Measurements from ENCODE around the gene IL5. TPM values are rescaled to one million over a fixed set of nuclear protein-coding genes. Genes with fewer than 3 reads are reported as not detected.

IL5 gene
- total RNA-seq, 6 experiments from 2014 or later, result not detected

- TF ChIP-seq CTCF (IDR thresholded peaks at IDR 0.05), result no peak
- peaks cover 23% of the 10 kb centered on the region for H3K9me3 Mint-ChIP-seq
- H3K4me1 Mint-ChIP-seq (ENCODE audit: low read depth), result peaks cover 40% of the 10 kb centered on the region
- peak; percentile 89 for DNase-seq
- peak overlapping the region; percentile 1 for H3K27ac Mint-ChIP-seq
- H3K27me3 Mint-ChIP-seq (ENCODE audit: insufficient read depth), result peaks cover 5% of the 10 kb centered on the region
- H3K36me3 Mint-ChIP-seq (ENCODE audit: low read depth), result peaks cover 9% of the 10 kb centered on the region
- H3K4me3 Mint-ChIP-seq, result no peak overlapping the region
These were observed 33.2 kb downstream of the IL5 start for GRCh38 chr5:132510076-132510475.

- peak; percentile 79 for TF ChIP-seq CTCF (IDR thresholded peaks at IDR 0.05)
- Mint-ChIP-seq H3K4me3 (peak overlapping the region; percentile 74), H3K36me3 (ENCODE audit: low read depth) (no peaks in the 10 kb centered on the region), H3K27me3 (ENCODE audit: insufficient read depth) (no peaks in the 10 kb centered on the region; the same call in 1 of the 2 replicates), H3K9me3 (no peaks in the 10 kb centered on the region; the same call in 1 of the 2 replicates), H3K27ac (peak overlapping the region; percentile 94), H3K4me1 (ENCODE audit: low read depth) (peaks cover 56% of the 10 kb centered on the region)
- peak; percentile 93 for DNase-seq
These were observed 37.1 kb downstream of the IL5 start for GRCh38 chr5:132506094-132506692.

- peak overlapping the region; percentile 74 for H3K4me3 Mint-ChIP-seq
- no peak for DNase-seq
- no peaks in the 10 kb centered on the region; the same call in 1 of the 2 replicates for H3K27me3 Mint-ChIP-seq (ENCODE audit: insufficient read depth)
- H3K27ac Mint-ChIP-seq, result peak overlapping the region; percentile 94
- TF ChIP-seq CTCF (IDR thresholded peaks at IDR 0.05), result no peak
- no peaks in the 10 kb centered on the region for H3K36me3 Mint-ChIP-seq (ENCODE audit: low read depth)
- peaks cover 56% of the 10 kb centered on the region for H3K4me1 Mint-ChIP-seq (ENCODE audit: low read depth)
- H3K9me3 Mint-ChIP-seq, result no peaks in the 10 kb centered on the region; the same call in 1 of the 2 replicates
These were observed 37.7 kb downstream of the IL5 start for GRCh38 chr5:132505641-132506040.

GRCh38 chr5:132504746-132505145 is 38.6 kb downstream of the IL5 start:
- Mint-ChIP-seq H3K9me3 (no peaks in the 10 kb centered on the region), H3K4me3 (no peak overlapping the region), H3K36me3 (ENCODE audit: low read depth) (no peaks in the 10 kb centered on the region), H3K27ac (no peak overlapping the region), H3K27me3 (ENCODE audit: insufficient read depth) (no peaks in the 10 kb centered on the region; the same call in 1 of the 2 replicates), H3K4me1 (ENCODE audit: low read depth) (peaks cover 52% of the 10 kb centered on the region)
- no peak for DNase-seq
- TF ChIP-seq CTCF (IDR thresholded peaks at IDR 0.05), result no peak

GRCh38 chr5:132503244-132503643 is 40.1 kb downstream of the IL5 start:
- no peak for TF ChIP-seq CTCF (IDR thresholded peaks at IDR 0.05)
- H3K27me3 Mint-ChIP-seq (ENCODE audit: insufficient read depth), result peaks cover 1% of the 10 kb centered on the region
- no peak for DNase-seq
- no peak overlapping the region for H3K27ac Mint-ChIP-seq
- H3K4me3 Mint-ChIP-seq, result no peak overlapping the region
- H3K9me3 Mint-ChIP-seq, result no peaks in the 10 kb centered on the region
- H3K4me1 Mint-ChIP-seq (ENCODE audit: low read depth), result peaks cover 55% of the 10 kb centered on the region
- H3K36me3 Mint-ChIP-seq (ENCODE audit: low read depth), result no peaks in the 10 kb centered on the region

Measured in HFFc6 (cell line).